AG04450 (cell line): ENCODE results near the gene FZD2. TPM values are rescaled to one million over a fixed set of nuclear protein-coding genes. Genes with fewer than 3 reads are reported as not detected.
"Not testable (repeated sequence)": the region's sequence is repeated elsewhere in the genome, so short reads cannot be mapped to it uniquely, and the experiment has no call there.

Experiments used
- CTCF ChIA-PET: fragments of 300-600, 350-600 bp; formaldehyde crosslinking; extraction: SDS; loops from one replicate; lab custom pipeline; 2022; ENCODE audit warnings: antibody characterized with exemption, inconsistent platforms; lab: Charles Lee
- POLR2A ChIA-PET: fragments of 350-600 bp; formaldehyde crosslinking; extraction: SDS; loops from one replicate; lab custom pipeline; 2021; ENCODE audit warnings: antibody characterized with exemption, inconsistent platforms; lab: Yijun Ruan, JAX
- DNase-seq: peaks from one replicate; pipeline ENCODE4 v3.0.0-alpha.2; 2011; ENCODE audit warnings: low read depth, low spot score
- H3K27ac ChIP-seq: one replicate; pipeline ENCODE4 v1.5.1; 2012; ENCODE audit warnings: low read depth, low read length, control low read depth
- H3K27me3 ChIP-seq: one replicate; pipeline ENCODE4 v1.6.0; 2012; ENCODE audit warnings: low read length; ENCODE audit not compliant: control insufficient read depth, insufficient read depth
- H3K4me3 ChIP-seq: 2 replicates; pipeline ENCODE4 v1.5.1; 2011; ENCODE audit warnings: mild to moderate bottlenecking, low read depth, low read length, control low read depth
- H3K9me3 ChIP-seq: 2 replicates; pipeline ENCODE4 v1.5.1; 2012; ENCODE audit warnings: low read length; ENCODE audit not compliant: control insufficient read depth, insufficient read depth
- polyA plus RNA-seq: library from polyadenylated mRNA; depleted of rRNA; stranded (reverse); fragments of >200 nt; gene quantifications from 2 replicates; pipeline ENCODE4 v1.2.3, GENCODE V29; 2011
- TF ChIP-seq, protein P1 (sequence below): IDR thresholded peaks from 2 replicates; pipeline ENCODE4 v1.5.1; 2011; ENCODE audit warnings: low read depth, low read length, control low read depth, inconsistent platforms

Gene FZD2
- polyA plus RNA-seq, 1 experiment: 49.4 TPM

DNA sequence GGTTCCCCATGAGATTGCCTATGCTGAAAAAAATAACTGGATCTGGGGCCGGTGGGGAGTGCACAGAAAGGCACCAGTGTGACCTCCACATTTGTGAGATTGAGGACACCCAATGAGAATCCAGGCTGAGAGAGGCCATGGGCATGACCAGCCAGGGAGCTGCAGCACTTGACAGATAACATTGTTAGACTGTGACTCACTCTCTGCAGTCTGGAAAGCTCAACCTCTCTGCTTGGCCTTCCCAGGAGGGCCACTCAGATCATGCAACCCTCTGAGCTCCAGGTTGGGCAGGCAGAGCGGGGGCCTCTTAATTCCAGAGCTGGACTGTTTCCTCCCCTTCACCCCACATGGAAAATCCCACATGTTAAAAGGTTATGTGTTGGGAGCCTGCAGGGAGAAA is 30.1 kb downstream of the FZD2 start:
- POLR2A ChIA-PET: interaction anchor here (0.6 to 1.6 kb wide), 7 partner anchors 12 to 54 kb away, joined by 3 to 9 read pairs (median 5); partner anchors contain the start of gene FZD2
- TF ChIP-seq, protein P1, sequence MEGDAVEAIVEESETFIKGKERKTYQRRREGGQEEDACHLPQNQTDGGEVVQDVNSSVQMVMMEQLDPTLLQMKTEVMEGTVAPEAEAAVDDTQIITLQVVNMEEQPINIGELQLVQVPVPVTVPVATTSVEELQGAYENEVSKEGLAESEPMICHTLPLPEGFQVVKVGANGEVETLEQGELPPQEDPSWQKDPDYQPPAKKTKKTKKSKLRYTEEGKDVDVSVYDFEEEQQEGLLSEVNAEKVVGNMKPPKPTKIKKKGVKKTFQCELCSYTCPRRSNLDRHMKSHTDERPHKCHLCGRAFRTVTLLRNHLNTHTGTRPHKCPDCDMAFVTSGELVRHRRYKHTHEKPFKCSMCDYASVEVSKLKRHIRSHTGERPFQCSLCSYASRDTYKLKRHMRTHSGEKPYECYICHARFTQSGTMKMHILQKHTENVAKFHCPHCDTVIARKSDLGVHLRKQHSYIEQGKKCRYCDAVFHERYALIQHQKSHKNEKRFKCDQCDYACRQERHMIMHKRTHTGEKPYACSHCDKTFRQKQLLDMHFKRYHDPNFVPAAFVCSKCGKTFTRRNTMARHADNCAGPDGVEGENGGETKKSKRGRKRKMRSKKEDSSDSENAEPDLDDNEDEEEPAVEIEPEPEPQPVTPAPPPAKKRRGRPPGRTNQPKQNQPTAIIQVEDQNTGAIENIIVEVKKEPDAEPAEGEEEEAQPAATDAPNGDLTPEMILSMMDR: no peak
- Histone ChIP-seq H3K27me3 (no peaks in the 10 kb centered on the region), H3K4me3 (no peak overlapping the region), H3K27ac (peak overlapping the region; percentile 59), H3K9me3 (no peaks in the 10 kb centered on the region)
- peak; percentile 49 for DNase-seq
- CTCF ChIA-PET: interaction anchor here (1.1 kb wide), 1 partner anchor 50 kb away, joined by 3 read pairs; no protein-coding TSS in a partner anchor

DNA sequence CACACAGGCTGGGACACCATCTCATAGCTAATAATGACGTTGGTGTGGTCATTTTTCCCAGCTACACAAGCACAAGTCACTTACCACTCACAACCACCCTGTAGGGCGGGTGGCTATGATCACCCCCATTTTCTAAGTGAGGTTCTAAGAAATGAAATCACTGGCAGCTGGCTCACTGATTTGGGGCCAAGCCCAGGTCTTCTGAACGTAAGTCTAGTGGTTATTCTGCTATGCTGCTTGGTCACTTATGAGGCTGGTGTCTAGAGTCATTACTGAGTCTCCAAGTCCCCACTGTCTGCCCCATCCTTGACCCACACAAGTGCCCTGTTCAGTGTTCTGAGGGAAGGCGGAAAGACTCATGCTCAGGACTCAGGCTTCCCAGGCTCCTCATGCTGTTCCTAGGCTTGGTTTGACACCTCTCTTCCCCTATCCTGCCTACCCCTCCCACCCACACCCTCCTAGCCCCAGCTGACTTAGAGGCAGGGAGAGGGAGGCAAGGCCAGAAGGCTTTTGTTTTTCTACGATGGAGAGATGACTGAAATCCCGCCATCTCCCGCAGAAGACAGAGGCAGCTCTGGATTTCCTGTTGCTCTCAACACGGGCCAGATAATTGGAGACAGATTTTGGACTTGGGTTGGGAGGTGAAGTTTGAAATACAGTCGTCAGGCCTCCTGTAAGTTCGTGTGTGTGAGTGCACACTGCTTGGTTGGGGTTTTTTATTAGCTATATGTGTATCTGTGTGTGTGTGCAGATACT is 32.2 kb downstream of the FZD2 start:
- no peak for DNase-seq
- H3K9me3 ChIP-seq: no peaks in the 10 kb centered on the region
- TF ChIP-seq, protein P1: no peak
- H3K27ac ChIP-seq: no peak overlapping the region
- ChIA-PET CTCF (no interaction called here), POLR2A (no interaction called here)
- H3K27me3 ChIP-seq: no peaks in the 10 kb centered on the region
- H3K4me3 ChIP-seq: no peak overlapping the region

DNA sequence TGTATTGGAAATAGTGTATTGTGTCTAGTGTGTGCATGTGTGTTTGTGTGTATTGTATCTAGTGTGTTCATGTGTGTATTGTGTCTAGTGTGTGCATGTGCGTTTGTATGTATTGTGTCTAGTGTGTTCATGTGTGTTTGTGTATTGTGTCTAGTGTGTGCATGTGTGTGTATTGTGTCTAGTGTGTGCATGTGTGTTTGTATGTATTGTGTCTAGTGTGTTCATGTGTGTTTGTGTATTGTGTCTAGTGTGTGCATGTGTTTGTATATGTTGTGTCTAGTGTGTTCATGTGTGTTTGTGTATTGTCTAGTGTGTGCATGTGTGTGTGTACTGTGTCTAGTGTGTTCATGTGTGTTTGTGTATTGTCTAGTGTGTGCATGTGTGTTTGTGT is 32.8 kb downstream of the FZD2 start:
- H3K27me3 ChIP-seq, DNase-seq, CTCF ChIA-PET, H3K4me3 ChIP-seq, POLR2A ChIA-PET, H3K27ac ChIP-seq, H3K9me3 ChIP-seq: not testable (repeated sequence)

DNA sequence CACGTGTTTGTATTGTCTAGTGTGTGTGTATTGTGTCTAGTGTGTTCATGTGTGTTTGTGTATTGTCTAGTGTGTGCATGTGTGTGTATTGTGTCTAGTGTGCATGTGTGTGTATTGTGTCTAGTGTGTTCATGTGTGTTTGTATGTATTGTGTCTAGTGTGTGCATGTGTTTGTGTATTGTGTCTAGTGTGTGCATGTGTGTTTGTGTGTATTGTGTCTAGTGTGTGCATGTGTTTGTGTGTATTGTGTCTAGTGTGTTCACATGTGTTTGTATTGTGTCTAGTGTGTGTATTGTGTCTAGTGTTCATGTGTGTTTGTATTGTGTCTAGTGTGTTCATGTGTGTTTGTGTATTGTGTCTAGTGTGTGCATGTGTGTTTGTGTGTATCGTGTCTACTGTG is 33.5 kb downstream of the FZD2 start:
- H3K9me3 ChIP-seq, H3K27me3 ChIP-seq, CTCF ChIA-PET, H3K27ac ChIP-seq, H3K4me3 ChIP-seq, DNase-seq, POLR2A ChIA-PET: not testable (repeated sequence)

DNA sequence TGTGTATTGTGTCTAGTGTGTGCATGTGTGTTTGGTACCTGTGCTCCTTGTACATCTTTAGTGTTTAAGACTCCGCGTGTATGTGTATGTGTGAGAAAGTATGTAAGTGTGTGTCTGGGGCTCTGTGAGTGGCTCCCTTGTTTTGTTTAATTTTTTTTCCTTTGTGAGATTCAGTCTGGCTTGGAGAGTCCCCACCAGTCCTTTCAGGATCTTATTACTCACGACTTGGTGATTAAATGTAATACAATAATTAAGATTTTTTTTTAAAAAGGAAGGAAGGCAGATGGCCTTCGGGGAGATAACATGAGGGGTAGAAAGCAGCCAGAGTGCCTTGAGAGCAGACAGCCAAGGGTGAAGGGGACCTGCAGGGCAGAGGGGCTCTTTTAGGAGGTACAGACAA is 33.9 kb downstream of the FZD2 start:
- Histone ChIP-seq H3K9me3 (no peaks in the 10 kb centered on the region), H3K27me3 (no peaks in the 10 kb centered on the region), H3K27ac (no peak overlapping the region), H3K4me3 (no peak overlapping the region)
- no peak for DNase-seq
- POLR2A ChIA-PET: no interaction called here
- CTCF ChIA-PET: interaction anchor here (0.6 kb wide), 1 partner anchor 9 kb away, joined by 3 read pairs; no protein-coding TSS in a partner anchor
- TF ChIP-seq, protein P1: no peak

DNA sequence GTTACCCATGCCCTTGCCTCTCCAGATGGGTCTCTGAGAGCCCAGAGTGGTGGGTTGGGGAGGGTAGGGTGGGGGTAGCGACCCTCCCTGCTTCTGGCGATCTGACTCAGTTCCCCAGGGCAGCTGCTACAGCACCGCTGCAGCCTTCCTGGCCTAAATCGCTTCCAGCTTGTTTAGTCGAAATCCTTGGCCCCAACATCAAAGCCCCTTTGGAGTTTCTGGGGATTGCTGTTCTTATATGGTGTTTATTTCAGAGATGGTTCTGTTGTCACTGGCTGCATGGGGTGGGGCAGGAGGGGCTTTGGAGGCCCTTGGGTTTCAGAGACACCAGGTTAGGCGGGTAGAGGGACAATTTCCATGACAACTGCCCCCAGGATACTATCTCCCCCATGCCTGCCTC is 35.9 kb downstream of the FZD2 start:
- Histone ChIP-seq H3K27me3 (no peaks in the 10 kb centered on the region), H3K4me3 (no peak overlapping the region), H3K27ac (no peak overlapping the region), H3K9me3 (no peaks in the 10 kb centered on the region)
- POLR2A ChIA-PET: no interaction called here
- no peak for DNase-seq
- CTCF ChIA-PET: no interaction called here
- TF ChIP-seq, protein P1: no peak
